Gastroesophageal sphincter (tissue), 4 donors: ENCODE data around the gene EWSR1. TPM values are rescaled to one million over a fixed set of nuclear protein-coding genes. Genes with fewer than 3 reads are reported as not detected.
"Not testable (repeated sequence)": the region's sequence is repeated elsewhere in the genome, so short reads cannot be mapped to it uniquely, and the experiment has no call there.

Experiments
- ATAC-seq: fragments of 150-250 bp; one replicate; pipeline ENCODE4 v1.9.1; 2016; ENCODE audit warnings: mild to moderate bottlenecking, moderate library complexity
- H3K27ac ChIP-seq, 4 donors: fragments of 200-600 bp; sonication (generic) in 3 of 4; 1 replicate in 3 of 4; 2 replicates in 1 of 4; pipeline ENCODE4 v1.5.1; 2016 to 2019
- H3K27me3 ChIP-seq: fragments of 200-600 bp; sonication (generic); one replicate; pipeline ENCODE4 v1.5.1; 2019
- H3K36me3 ChIP-seq, 2 donors: fragments of 200-600 bp; sonication (generic); one replicate each; pipeline ENCODE4 v1.5.1; 2019; ENCODE audit warnings: control low read depth in 1 of 2
- H3K4me1 ChIP-seq, 3 donors: fragments of 200-600 bp; sonication (generic); 1 replicate in 2 of 3; 2 replicates in 1 of 3; pipeline ENCODE4 v1.5.1; 2016 to 2019; ENCODE audit warnings: control low read depth in 2 of 3
- H3K4me3 ChIP-seq, 2 donors: fragments of 200-600 bp; sonication (generic); one replicate each; pipeline ENCODE4 v1.5.1; 2019; ENCODE audit warnings: mild to moderate bottlenecking in 1 of 2, moderate library complexity in 1 of 2
- H3K9me3 ChIP-seq, 3 donors: fragments of 200-600 bp; sonication (generic); one replicate each; pipeline ENCODE4 v1.5.1; 2017 to 2019; ENCODE audit warnings: control low read depth in 2 of 3
- EP300 ChIP-seq: sonication (generic); formaldehyde crosslinking; IDR thresholded peaks from one replicate; pipeline ENCODE4 v1.6.1; 2017; ENCODE audit warnings: antibody characterized with exemption, mild to moderate bottlenecking
- POLR2A ChIP-seq, 2 donors: fragments of 450-650 bp; IDR thresholded peaks; one replicate each; pipeline ENCODE4 v1.6.1; 2017; ENCODE audit warnings: antibody characterized with exemption in 2 of 2, mild to moderate bottlenecking in 2 of 2, moderate library complexity in 1 of 2
- POLR2AphosphoS5 ChIP-seq: sonication (generic); formaldehyde crosslinking; IDR thresholded peaks from one replicate; pipeline ENCODE4 v1.6.1; 2017; ENCODE audit warnings: antibody characterized with exemption
- WGBS, 2 donors: methylation state at CpG; one replicate each; pipeline ENCODE4 v1.1.5; 2018; ENCODE audit warnings: low coverage in 1 of 2; 5-methylcytosine and 5-hydroxymethylcytosine counted together
- total RNA-seq, 4 donors: library from RNA; depleted of rRNA; stranded (reverse); fragments of >200 nt; gene quantifications; one replicate each; pipeline ENCODE4 v1.1.0, GENCODE V29; 2016
- TF ChIP-seq, protein P1 (sequence below), 4 experiments: fragments of 200-600 bp in 2 of 4; fragments of 450-650 bp in 2 of 4; sonication (generic) in 1 of 4; IDR thresholded peaks; one replicate each; pipeline ENCODE4 v1.5.1; 2017 to 2019; ENCODE audit warnings: antibody characterized with exemption in 4 of 4, mild to moderate bottlenecking in 2 of 4, moderate library complexity in 2 of 4

EWSR1 gene
- total RNA-seq, 4 donors from 2014 or later: 169 to 209 (median 204) TPM

DNA sequence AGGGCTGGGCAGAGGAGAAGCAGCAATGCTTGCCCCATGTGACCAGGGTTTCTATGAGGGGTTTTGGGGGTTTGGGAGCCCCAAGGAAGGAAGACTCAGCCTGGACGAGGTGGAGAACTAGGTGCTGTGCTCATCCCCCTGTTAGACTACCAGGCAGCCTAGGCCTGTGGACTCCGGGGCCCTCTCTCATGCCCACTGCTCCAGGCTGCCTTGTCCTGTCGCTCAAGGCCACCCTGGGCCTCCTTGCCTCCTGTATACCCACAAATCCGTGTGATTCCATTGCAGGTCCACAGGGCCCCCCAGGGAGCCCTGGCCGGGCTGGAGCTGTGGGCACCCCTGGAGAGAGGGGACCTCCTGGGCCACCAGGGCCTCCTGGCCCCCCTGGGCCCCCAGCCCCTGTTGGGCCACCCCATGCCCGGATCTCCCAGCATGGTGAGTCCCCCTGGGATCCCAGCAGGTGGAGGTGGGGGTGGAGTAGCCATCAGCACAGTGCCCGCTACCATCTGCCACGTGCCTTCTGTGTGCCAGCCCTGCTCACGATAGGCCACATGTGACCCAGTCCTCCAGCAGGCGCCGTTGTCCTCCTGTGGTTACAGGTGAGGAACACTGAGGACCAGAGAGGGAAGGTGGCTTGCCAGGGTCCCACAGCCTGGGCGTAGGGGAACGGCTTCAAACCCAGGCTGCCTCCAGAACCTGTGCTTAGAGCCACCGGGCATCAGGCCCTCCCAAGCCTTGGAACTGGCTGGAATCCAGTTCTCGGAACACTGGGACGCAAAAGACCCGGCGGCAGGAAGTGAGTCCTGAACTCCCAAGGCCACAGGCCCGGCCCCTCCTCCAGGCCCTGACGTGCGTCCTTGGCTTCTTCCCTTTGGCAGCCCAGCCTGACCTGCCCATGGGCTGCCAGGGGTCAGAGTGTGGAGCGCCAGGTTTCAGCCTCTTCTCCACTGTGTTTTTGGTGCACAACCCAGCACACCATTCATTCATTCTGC lies 35.8 kb upstream of the EWSR1 start:
- no peak for TF ChIP-seq EP300
- no peak for TF ChIP-seq POLR2AphosphoS5
- no peak for TF ChIP-seq POLR2A (IDR thresholded peaks at IDR 0.05)
- TF ChIP-seq, protein P1, sequence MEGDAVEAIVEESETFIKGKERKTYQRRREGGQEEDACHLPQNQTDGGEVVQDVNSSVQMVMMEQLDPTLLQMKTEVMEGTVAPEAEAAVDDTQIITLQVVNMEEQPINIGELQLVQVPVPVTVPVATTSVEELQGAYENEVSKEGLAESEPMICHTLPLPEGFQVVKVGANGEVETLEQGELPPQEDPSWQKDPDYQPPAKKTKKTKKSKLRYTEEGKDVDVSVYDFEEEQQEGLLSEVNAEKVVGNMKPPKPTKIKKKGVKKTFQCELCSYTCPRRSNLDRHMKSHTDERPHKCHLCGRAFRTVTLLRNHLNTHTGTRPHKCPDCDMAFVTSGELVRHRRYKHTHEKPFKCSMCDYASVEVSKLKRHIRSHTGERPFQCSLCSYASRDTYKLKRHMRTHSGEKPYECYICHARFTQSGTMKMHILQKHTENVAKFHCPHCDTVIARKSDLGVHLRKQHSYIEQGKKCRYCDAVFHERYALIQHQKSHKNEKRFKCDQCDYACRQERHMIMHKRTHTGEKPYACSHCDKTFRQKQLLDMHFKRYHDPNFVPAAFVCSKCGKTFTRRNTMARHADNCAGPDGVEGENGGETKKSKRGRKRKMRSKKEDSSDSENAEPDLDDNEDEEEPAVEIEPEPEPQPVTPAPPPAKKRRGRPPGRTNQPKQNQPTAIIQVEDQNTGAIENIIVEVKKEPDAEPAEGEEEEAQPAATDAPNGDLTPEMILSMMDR (IDR thresholded peaks at IDR 0.05): no peak
- no peaks in the 10 kb centered on the region for H3K36me3 ChIP-seq
- no peak overlapping the region for H3K4me3 ChIP-seq
- WGBS, 2 donors: 57% methylated on average over 5 of the region's 22 CpGs; no CpG with 5 or more reads in 1 of the 2 donors
- ATAC-seq: peak; percentile 80
- peaks cover 0 to 5% (median 0%) of the 10 kb centered on the region in 3 donors for H3K9me3 ChIP-seq
- H3K27me3 ChIP-seq: no peaks in the 10 kb centered on the region
- no peaks in the 10 kb centered on the region for H3K4me1 ChIP-seq
- no peak overlapping the region for H3K27ac ChIP-seq

DNA sequence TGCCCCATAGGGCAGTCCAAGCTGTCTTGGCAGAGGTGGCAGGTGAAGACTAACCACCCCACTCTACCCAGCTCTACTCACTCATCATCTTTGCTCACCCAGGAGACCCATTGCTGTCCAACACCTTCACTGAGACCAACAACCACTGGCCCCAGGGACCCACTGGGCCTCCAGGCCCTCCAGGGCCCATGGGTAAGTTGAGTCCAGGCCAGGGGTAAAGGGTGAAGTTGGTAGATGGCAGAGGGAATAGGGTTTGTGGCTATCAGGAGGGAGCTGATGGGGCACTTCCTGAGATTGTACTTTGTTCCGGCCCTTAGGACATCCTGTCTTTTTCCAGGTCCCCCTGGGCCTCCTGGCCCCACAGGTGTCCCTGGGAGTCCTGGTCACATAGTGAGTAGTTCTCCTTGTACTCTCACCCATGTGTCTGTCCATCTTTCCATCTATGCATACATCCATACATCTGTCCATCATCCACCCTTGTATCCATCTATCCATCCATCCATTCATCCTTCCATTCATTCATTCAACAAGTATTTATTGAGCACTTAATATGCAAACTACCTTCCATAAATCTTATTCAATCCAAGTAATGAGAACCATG lies 34.7 kb upstream of the EWSR1 start:
- Histone ChIP-seq H3K4me1 (no peaks in the 10 kb centered on the region), H3K27ac (no peak overlapping the region), H3K27me3 (no peaks in the 10 kb centered on the region), H3K36me3 (no peaks in the 10 kb centered on the region), H3K4me3 (no peak overlapping the region), H3K9me3 (peaks cover 0 to 5% (median 0%) of the 10 kb centered on the region in 3 donors)
- TF ChIP-seq EP300: no peak
- TF ChIP-seq POLR2A (IDR thresholded peaks at IDR 0.05): no peak
- TF ChIP-seq, protein P1 (IDR thresholded peaks at IDR 0.05): no peak
- no peak for TF ChIP-seq POLR2AphosphoS5
- no peak for ATAC-seq
- WGBS, 2 donors: 85% methylated on average over 1 of the region's 1 CpG; no CpG with 5 or more reads in 1 of the 2 donors

DNA sequence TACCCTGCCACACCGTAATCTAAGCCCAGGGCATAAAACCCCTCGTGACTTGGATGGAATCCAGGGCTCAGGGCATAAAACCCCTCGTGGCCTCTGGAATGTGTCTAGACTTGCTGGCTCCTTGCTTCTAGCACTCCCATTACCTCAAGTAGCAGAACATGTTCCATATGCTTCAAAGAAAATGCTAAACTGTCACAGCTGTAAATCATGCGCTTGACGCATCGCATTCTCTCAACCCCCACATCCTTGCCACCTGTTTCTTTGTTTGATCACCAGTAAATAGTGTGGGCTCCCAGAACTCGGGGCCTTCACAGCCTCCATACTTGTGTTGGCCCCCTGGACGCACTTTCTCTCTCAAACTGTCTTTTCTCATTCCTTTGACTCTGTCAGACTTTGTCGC lies 27.6 kb upstream of the EWSR1 start:
- not testable (repeated sequence) for H3K36me3 ChIP-seq, H3K4me1 ChIP-seq, H3K4me3 ChIP-seq, H3K27me3 ChIP-seq, H3K27ac ChIP-seq, ATAC-seq
- peaks cover 0 to 20% (median 0%) of the 10 kb centered on the region in 3 donors for H3K9me3 ChIP-seq
- 79 to 81% methylated on average over 8 to 9 of the region's 9 CpGs for WGBS, 2 donors

DNA sequence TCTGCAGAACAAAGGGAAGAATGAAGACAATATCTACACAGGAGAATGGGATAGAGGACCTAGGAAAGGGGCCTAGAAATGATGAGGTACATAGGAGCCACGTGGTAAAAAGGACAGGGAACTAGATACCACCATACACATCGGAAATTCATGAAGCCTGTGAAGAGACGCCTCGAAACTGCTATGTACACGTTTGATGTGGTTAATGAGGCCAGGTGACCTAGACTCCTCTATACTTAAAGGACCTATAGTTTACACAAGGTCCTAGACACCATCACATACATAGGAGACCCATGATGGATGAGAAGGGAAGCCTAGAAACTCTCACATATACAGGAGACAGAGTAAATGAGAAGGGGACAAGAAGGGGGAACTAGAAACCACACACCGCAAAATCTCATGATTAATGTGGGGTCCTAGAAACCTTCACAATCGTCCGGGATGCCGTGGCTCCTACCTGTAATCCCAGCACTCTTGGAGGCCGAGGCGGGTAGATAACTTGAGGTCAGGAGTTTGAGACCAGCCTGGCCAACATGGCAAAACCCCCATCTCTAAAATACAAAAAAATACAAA lies 24.1 kb upstream of the EWSR1 start:
- peaks cover 0 to 4% (median 0%) of the 10 kb centered on the region in 3 donors for H3K4me1 ChIP-seq
- no peak overlapping the region for H3K27ac ChIP-seq
- H3K36me3 ChIP-seq: no peaks in the 10 kb centered on the region
- ATAC-seq: no peak
- TF ChIP-seq POLR2A (IDR thresholded peaks at IDR 0.05) (no peak), EP300 (no peak), POLR2AphosphoS5 (no peak)
- TF ChIP-seq, protein P1 (IDR thresholded peaks at IDR 0.05): no peak
- H3K9me3 ChIP-seq: peaks cover 0 to 20% (median 0%) of the 10 kb centered on the region in 3 donors
- H3K4me3 ChIP-seq: no peak overlapping the region
- H3K27me3 ChIP-seq: no peaks in the 10 kb centered on the region
- WGBS, 2 donors: 81 to 90% methylated on average over 5 to 10 of the region's 11 CpGs
